GM21529 (cell line): ENCODE data around the gene CDR2L.
A peak's percentile ranks its signal among the peaks of the same experiment; 100 is the strongest.
"Not testable (repeated sequence)": the region's sequence is repeated elsewhere in the genome, so short reads cannot be mapped to it uniquely, and the experiment has no call there.

Experiments used
- ATAC-seq: cut with Tn5 transposase; IDR thresholded peaks from one replicate; pipeline ENCODE4 v1.9.1; 2021; ENCODE audit not compliant: unreplicated experiment

Gene CDR2L

DNA sequence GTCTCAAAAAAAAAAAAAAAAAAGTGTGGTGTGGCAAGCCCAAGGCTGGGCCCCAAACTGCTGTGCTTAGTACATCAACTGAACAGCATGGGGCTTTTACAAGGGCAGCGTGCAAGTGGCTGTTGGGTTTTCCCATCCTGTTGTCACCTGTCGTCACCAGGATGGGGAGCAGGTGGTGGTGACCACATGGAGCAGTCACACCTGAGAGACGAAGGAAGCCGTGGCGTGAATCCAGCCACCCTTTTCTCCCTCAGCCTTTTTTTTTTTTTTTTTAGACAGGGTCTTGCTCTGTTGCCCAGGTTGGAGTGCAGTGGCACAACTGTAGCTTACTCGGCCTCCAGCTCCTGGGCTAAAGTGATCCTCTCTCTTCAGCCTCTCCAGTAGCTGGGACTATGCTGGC, 20.9 kb downstream of the CDR2L start:
- ATAC-seq, result no peak

DNA sequence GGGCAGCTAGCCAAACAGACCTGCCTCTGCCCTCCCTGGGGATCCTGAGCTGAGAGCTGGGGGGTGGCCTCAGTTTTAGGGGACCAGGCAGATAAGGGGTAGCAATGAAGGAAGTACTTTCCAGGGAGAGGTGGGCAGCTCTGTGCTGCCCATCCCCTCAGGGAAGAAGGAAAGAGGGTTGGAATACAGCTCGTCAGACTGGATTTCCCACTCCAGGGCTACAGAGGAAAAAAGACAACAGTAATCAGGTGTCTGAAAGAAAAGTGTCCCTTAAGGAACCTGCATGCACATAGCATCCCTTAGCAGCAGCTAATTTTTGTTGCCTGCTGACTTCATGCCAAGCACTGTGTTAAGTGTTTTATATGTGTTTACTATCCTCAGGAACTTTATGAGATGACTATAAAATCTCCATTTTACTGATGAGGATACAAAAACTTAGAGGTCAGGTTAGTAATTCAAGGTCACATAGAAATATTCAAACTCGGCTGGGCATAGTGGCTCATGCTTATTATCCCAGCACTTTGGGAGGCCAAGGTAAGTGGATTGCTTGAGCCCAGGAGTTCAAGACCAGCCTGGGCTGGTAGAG, 21.8 kb downstream of the CDR2L start:
- no peak for ATAC-seq

DNA sequence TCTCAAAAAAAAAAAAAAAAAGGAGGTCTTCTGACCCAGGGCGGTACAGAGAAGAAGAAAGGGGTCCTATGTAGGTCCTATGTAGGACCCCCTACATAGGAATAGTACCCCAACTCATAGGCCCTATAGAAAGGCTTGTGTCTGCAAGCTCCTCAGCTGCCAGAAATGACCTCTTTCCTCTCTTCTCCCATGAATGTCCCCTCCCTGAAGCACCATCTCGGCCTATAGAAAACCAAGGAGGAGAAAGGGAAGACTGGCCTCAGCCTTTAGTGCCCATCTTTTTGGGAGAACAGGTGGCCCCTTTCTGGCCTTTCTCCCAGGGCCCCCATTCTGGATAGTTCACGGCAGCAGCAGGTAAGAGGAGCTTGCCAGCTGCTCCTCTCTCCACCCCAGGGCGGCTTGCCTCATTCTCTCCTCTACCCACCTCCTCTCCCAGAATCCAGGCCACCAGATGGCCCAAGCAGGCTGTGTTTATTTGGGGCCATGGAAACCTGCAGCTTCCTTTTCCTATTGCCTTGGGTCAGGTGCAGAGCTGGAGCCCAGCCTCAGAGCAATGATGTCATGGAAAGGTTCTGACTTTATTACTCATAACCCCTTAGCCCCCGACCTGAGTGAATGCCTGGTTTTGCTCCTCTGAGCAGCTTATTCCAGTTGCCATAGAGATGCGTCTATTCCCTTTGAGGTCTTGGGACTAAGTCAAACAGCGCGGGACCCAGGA, 23.4 kb downstream of the CDR2L start:
- ATAC-seq, result no peak

DNA sequence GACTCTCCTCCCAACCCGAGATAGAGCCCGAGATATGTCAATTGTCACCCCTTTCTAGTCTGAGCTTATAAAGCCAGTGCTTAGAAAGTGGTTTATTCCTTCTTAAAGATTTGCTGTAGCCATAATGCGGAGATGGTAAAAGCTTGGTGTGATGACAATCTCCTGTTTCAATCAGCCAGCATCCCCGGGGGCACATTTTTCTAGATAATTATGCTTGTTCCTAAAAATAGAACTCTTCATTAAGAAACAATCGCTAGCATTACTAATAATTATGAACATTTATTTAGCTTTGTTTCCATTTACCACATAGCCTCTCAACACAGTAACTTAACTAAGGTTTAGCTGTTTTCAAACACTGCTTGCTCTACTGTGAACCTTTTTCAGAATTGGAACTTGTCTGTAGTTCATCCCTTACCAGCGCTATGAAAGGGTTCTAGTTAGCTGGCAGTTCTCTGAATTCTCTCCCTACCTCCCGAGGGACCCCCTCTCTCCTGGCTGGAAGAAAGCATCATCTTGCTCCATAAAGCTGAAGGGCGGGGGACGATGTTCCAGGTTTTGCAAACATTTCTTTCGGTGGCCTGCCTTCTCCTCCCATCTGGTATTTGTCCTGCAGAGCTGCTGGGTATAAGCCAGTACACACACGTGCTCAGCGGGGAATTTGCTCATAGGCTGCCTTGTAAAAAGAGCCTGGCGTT, 24.1 kb downstream of the CDR2L start:
- ATAC-seq, result no peak

DNA sequence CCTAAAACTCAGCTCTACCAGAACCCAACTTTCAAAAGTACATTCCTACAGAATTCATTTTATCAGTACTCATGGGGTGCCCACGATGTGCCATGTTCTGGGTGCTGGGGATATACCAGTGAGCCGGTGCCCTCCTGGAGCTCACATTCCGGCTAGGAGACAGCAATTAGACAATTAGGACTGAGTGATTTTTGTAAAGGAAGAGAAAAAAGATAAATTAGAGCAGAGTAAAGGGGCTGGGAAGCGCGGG, 24.6 kb downstream of the CDR2L start:
- no peak for ATAC-seq

DNA sequence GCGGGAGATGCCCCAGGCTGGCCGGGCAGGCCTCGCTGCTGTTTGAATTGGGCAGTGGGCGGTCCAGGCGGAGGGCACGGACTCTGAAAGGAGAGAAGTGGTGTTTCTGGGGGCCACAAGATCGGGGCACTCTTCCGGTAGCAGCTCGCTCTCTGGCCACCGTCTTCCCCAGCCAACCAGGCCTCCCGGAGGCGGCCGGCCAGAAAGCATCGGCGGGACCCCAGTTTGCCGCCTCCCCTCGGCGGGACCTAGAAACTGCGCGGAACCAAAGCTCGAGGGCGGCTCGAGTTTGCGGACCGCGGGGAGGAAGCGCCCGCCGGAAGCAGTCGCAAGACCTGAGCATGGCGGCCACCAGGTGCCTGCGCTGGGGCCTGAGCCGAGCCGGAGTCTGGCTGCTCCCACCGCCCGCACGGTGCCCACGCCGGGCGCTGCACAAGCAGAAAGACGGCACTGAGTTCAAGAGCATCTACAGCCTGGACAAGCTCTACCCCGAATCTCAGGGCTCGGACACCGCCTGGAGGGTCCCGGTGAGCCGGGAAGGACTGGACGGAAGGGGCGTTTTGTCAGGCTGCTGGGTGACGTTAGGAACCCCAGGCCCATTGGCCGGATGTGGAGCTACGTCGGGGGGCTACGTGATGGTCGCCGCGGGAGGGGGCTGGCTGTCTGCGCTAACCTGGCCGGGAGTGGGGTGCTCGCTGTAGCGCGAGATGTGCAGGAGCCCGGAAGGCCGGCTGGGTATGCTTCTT, 25.1 kb downstream of the CDR2L start, which contains the start of gene MRPL58:
TSS of gene MRPL58 (plus strand) at position 325 of the 746 bp plus-strand sequence. CDS start at position 342, 17 bp downstream.
- ATAC-seq, result peak; percentile 82

DNA sequence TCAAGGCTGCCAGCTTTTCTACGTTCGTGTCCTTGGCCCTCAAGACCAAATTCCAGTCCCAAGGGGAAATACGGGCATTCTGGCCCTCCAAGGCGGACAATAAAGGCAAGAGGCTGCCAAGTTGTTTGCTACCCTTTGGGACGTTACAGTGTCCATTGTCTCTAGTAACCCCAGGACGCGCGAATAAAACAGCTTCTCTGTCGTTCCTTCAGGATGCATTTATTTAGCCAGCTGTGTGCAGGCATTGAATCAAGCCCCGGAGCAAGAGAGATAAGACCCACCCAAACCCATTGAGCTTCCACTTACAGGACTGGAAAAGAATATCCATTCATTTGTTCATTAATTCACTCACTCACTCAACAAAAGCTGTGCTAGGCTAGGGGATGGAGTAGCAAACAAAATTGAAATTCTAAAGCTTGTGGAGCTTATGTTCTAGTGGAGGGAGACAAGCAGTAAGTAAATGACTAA, 25.7 kb downstream of the CDR2L start:
- no peak for ATAC-seq

DNA sequence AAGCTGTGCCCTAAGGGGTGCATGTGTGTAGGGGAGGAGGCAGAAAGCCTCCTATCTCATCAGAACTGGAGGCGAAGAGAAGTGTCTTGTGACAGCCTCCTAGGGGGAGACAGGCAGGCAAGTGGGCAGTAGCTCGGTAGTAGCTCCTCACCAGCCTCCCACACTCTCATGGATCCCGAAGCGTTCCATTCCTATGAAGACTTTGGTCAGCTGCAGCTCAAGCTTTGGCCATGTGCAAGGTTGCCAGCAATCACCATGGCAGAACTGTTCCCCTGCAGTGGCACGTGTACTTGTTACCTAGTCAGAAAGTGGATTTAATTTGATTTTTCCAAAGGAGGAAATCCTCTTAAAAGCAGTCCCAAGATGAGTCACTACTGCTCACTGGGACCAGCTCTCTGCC, 31.7 kb downstream of the CDR2L start:
- ATAC-seq, result no peak

DNA sequence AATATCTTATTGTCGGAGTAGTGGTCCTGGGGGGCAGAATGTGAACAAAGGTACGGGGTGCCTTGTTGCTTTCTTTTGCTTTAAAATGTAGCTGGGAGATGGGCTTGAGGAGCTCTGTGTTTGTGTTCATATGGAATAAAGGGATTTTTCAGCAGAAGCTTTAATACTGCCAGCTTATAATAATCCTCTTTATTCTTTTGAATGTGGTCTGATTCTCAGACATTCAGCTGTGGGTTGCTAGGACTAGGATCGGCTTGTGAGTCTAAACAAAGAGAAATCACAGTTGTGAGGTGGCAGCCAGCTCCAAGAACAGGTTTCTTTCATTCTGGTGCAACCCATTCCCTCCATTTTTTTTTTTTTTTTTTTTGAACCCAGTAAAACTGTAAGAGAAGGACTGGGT, 32.3 kb downstream of the CDR2L start:
- ATAC-seq, result no peak

DNA sequence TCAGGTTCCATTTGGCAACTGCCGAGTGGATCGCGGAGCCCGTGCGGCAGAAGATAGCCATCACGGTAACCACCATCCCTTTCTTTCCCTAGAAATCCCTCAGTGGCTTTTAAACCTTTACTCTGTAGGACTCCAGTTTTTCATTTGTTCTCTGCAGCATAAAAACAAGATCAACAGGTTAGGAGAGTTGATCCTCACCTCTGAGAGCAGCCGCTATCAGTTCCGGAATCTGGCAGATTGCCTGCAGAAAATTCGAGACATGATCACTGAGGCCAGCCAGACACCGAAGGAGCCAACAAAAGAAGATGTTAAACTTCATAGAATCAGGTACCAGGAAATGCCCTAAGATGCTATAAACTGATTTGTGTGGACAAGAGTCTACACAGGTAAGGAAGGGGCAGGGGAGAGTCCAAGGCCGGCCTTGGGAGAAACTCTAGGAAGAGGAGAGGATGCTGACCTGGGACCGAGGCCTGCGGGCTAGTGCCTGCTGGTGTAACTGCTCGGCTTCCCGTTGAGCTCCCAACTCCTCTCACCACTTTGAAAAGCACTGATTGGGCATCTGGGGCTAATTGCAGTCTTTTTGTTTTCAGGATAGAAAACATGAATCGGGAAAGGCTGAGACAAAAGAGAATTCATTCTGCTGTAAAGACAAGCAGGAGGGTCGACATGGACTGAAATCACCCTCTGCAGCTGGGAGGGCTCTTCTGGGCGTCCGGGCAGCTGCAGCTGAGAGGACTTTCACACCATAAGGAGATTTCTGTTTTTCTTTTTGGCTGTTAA, 33.1 kb downstream of the CDR2L start:
- ATAC-seq, result no peak

DNA sequence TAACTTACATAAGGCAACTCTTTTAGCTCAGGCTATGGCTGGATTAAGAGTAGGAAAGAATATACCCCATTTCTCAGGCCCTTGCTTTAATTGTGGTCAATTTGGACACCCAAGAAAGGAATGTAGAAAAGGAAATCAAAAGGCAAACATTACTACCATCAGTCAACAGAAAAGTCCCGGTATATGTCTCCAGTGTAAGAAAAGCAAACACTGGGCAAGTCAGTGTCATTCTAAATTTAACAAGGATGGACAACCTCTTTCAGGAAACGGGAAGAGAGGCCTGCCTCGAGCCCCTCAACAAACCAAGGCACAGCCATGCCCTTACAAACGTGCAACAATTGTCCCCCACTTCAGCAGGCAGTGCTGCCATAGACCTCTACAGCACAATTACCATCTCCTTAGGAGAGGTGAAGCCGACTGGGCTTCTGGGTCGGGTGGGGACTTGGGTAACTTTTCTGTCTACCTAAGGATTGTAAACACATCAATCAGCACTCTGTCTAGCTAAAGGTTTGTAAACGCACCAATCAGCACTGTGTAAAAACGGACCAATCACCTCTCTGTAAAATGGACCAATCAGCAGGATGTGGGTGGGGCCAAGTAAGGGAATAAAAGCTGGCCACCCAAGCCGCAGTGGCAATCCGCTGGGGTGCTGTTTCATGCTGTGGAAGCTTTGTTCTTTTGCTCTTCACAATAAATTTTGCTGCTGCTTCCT, 37.4 kb downstream of the CDR2L start:
- no peak for ATAC-seq

DNA sequence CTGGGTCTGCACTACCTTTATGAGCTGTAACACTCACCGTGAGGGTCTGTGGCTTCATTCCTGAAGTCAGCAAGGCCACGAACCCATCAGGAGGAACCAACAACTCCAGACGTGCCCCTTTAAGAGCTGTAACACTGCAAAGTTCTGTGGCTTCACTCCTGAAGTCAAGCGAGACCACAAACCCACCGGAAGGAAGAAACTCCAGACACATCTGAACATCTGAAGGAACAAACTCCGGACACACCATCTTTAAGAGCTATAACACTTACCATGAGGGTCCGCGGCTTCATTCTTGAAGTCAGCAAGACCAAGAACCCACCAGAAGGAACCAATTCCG, 37.9 kb downstream of the CDR2L start:
- ATAC-seq, result not testable (repeated sequence)

DNA sequence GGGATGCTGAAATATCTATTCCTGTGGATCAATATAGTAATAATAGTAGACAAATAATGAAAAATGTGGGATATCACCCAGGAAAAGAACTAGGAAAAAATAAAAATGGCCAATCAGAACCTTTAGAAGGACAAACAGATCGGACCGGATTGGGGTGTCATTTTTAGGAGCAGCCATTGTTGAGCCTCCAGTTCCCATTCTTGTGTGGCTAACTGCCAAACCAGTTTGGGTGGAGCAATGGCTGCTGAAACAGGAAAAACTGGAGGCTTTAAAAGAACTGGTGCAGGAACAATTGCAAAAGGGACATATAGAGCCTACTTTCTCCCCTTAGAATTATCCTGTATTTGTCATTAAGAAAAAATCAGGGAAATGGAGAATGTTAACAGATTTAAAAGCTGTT, 39.2 kb downstream of the CDR2L start:
- not testable (repeated sequence) for ATAC-seq

DNA sequence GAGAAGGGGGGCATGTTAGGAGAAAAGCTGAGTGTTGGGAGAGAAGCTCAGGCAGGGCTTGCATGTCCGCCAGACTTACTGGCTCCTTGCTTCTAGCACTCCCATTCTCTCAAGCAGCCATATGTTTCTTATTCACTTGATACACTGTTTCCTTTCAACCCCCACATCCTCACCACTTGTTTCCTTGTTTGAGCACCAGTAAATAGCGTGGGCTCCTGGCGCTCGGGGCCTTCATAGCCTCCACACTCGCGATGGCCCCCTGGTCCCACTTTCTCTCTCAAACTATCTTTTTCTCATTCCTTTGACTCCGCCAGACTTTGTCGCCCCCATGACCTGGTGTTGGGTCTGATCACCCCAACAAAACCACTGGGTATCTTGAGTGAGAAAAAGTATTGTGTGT, 42.7 kb downstream of the CDR2L start:
- ATAC-seq, result no peak

DNA sequence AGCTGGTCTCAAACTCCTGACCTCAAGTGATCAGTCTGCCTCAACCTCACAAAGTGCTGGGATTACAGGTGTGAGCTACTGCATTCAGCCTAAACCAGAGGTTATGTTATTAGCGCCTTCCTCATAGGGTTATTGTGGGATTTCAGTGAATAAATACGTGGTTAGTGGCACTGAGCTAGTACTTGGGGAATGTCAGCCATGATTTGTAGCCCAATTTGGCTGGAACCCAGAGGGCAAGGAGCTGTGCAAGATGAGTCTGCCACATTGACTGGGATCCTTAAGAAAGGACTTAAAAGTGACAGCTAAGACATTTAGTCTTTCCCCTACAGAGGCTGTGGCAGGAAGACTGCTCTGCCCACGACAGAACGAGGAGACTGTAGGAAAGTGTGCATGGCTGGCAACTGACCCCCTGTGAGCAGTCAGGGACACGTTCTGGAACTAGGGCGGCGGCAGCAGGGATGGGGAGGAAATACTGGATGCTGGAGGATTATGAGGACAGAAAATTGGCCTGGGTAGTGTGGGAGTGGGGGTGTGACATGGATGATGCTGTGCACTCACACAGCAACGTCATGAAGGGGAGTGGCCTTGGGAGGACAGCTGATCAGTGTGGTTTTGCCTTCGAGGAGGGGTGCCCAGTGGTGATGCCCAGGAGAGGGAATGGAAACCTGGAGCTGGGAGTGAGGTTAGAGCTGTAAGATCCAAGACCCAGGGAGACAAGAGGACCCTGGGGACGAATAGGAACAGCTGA, 44.7 kb downstream of the CDR2L start:
- ATAC-seq, result no peak

DNA sequence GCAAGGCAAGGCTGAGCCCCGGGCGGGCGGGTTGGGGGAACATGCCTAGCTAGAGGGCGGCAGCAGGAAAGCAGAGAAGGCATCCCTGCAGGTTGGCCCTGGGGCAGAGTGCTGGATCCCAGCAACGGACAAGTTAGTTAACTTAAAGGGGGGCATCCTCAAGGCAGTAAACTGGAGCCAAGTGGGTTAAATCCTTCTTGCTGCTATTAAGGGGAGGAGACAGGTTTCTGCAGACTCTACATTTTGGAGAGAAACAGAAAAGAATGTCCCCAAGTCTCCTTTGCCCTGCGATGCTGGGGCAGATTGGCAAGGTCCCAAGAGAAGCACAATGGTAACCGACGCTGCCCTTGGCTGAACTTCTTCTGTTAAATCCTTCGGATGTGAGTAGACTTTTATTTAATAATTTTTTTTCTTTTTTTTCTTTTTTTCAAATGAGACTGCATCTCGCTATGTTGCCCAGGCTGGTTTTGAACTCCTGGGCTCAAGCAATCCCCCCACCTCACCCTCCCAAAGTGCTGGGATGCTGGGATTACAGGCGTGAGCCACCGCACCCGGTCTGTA, 45.4 kb downstream of the CDR2L start:
- no peak for ATAC-seq

DNA sequence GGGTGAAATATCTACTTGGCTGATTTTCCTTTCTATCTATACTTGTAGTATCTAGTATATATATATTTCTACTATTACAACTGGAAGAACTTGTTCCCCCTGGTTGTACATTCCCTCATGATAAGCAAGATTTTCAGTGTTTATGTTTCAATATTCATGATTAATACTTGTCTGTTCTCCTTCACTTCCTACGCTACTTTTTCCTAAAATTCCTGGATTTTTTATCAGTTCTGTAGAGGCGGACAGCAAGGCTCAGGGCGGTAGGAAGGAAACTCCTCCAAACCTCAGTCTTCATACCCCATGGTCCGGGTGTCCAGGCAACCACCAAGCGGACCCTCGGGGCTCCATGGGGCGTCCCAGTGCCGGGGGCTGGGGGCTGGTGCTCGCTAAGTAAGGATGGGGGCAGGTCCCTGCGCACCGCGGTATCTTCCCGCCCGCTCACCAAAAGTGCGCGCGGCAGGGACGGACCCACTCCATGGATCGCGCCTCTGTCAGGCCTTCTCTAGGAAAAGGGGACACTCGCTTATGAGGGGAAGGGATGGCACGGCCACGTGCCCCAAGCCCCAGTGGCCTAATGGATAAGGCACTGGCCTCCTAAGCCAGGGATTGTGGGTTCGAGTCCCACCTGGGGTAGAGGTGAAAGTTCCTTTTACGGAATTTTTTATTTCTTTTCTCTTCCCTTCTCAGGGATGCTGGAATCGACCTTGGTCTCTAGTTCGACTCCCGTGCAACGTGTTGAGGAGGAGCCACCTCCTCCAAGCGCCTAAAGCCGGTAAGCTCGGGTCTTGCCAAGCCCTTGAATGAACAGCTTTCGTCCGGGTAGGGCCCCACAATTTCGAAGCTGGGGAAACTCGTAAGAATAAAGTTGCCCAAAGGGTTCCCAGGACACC, 46.2 kb downstream of the CDR2L start:
- peak; percentile 47 for ATAC-seq

DNA sequence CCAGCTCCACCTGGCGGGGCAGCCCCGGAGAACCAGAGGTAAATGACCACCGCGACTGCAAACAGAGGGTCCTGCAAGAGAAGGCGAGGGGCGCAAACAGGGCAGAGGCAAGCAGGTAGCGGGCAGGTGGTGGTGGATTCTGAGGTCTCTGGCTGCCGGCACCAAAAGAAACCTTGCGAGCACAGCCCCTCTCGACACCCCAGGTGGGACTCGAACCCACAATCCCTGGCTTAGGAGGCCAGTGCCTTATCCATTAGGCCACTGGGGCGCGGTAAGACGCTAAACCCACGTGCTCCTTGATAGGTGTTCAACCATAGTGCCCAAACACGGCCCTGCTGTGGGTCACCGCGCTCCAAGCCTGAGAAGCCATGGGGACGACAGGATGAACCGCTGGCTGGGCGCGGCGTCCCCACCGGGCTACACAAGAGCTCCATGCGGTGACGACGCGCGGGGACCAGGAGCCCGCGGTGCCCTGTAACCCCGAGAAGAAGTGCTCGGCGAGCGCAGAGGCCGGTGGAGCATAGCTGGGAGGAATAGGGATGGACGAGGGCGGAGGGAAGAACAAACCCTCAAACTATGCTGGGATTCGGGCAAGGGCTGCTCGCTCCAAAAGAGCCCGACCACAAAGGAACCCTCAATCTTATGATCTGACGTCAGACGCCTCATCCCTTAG, 46.9 kb downstream of the CDR2L start:
- peak; percentile 60 for ATAC-seq
